ENCODE measurements around the gene PRR35.

The PRR35 gene

GRCh38 chr16:610513-611381, 50.6 kb downstream of the PRR35 start:
- H3K36me3 ChIP-seq (ENCODE audit: control insufficient read depth in 2 of 2, insufficient read depth in 2 of 2, low read length in 2 of 2), result peaks cover 7 to 8% of the 10 kb centered on the region in 2 donors
- no peak overlapping the region for H3K9ac ChIP-seq (ENCODE audit: low read depth in 1 of 2, low read length in 2 of 2)
- no peak overlapping the region for H3K4me3 ChIP-seq (ENCODE audit: low read length in 2 of 2)
- no peaks in the 10 kb centered on the region for H3K9me3 ChIP-seq (ENCODE audit: control insufficient read depth in 2 of 2, low read length in 2 of 2)
- H3K27me3 ChIP-seq (ENCODE audit: control insufficient read depth in 2 of 2, insufficient read depth in 2 of 2, low read length in 2 of 2), result no peaks in the 10 kb centered on the region
- peaks cover 4 to 5% of the 10 kb centered on the region in 2 donors for H3K4me1 ChIP-seq (ENCODE audit: control insufficient read depth in 2 of 2, insufficient read depth in 2 of 2, low read length in 2 of 2)
- peak overlapping the region in 1 of 2 donors; percentile 34 for H3K27ac ChIP-seq (ENCODE audit: low read depth in 2 of 2, low read length in 2 of 2)

- no peaks in the 10 kb centered on the region for H3K27me3 ChIP-seq (ENCODE audit: control insufficient read depth in 2 of 2, insufficient read depth in 2 of 2, low read length in 2 of 2)
- peaks cover 3 to 5% of the 10 kb centered on the region in 2 donors for H3K4me1 ChIP-seq (ENCODE audit: control insufficient read depth in 2 of 2, insufficient read depth in 2 of 2, low read length in 2 of 2)
- no peak overlapping the region for H3K9ac ChIP-seq (ENCODE audit: low read depth in 1 of 2, low read length in 2 of 2)
- H3K36me3 ChIP-seq (ENCODE audit: control insufficient read depth in 2 of 2, insufficient read depth in 2 of 2, low read length in 2 of 2), result peaks cover 9 to 13% of the 10 kb centered on the region in 2 donors
- no peak overlapping the region for H3K4me3 ChIP-seq (ENCODE audit: low read length in 2 of 2)
- H3K9me3 ChIP-seq (ENCODE audit: control insufficient read depth in 2 of 2, low read length in 2 of 2), result no peaks in the 10 kb centered on the region
- H3K27ac ChIP-seq (ENCODE audit: low read depth in 2 of 2, low read length in 2 of 2), result peak overlapping the region in 1 of 2 donors; percentile 24
These were observed 54.9 kb downstream of the PRR35 start for GRCh38 chr16:615122-615521.
